GM12875 (cell line): Measurements from ENCODE around the gene PDXP.

ENCODE experiments used
- H3K4me3 ChIP-seq: one replicate; pipeline ENCODE4 v1.5.1; 2011; ENCODE audit warnings: low read depth, low read length, control low read depth
- CTCF ChIP-seq: IDR thresholded peaks from 2 replicates; pipeline ENCODE4 v1.5.1; 2011; ENCODE audit warnings: low read depth, mild to moderate bottlenecking, control low read depth, inconsistent platforms, low read length, moderate library complexity, borderline replicate concordance; ENCODE audit not compliant: insufficient read depth

PDXP gene

GRCh38 chr22:37675930-37676735 lies 17.6 kb downstream of the PDXP start:
- H3K4me3 ChIP-seq: peak overlapping the region; percentile 68
- TF ChIP-seq CTCF: no peak

DNA sequence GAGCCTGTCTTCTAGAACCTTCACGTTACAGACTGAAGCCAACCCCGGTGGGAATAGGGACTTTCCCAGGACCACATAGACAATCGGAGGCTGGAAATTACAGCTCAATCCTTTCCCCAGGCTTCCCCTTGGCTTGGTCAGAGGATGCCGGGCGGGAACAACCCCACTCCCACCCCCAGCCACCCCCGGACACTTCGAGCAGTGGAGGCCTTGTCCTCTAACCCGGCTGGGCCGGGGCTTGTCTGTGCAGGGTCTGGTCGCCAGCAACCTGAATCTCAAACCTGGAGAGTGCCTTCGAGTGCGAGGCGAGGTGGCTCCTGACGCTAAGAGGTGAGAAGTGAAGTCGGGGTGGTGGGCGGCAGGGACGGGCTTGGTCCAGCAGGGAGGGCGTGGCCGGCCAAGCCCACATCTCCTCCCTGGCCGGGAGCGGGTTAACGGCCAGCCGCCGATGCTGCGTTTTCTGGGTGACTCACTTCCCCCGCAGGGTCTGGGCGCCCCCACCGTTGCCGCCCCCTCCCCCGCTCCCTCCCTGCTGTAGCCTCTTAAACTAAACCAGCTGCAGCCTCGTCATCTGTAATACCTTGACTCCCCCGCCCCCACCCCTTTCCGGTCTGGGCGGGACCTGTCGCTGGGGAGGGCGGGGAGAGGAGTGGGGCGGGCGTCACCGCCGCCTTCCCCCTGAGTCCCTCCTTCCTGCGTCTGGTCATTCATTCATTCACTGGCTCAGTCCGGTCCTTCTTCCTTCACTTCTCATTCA lies 18.4 kb downstream of the PDXP start:
- peak overlapping the region; percentile 68 for H3K4me3 ChIP-seq

DNA sequence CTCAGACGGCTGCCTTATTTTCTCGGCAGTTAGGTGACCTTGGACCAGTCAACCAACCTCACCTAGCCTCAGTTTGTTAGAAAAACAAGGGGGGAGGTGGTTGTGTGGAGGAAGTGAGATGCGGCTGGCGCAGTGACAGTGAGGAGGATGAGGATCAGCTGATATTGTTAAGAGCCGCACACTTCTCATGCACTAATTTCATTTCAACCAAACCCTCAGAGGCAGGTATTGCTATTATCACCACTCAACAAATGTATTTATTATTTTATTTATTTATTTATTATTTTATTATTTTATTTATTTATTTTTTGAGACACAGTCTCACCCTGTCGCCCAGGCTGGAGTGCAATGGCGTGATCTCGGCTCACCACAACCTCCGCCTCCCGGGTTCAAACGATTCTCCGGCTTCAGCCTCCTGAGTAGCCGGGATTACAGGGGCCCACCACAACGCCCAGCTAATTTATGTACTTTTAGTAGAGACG lies 19.0 kb downstream of the PDXP start:
- peak overlapping the region; percentile 68 for H3K4me3 ChIP-seq
- no peak for TF ChIP-seq CTCF

More for the DNA sequence above, 18.4 kb downstream of the PDXP start:
- TF ChIP-seq CTCF: no peak

GRCh38 chr22:37678372-37678771 lies 19.8 kb downstream of the PDXP start:
- no peak for TF ChIP-seq CTCF
- H3K4me3 ChIP-seq: no peak overlapping the region

GRCh38 chr22:37679670-37680069 lies 21.1 kb downstream of the PDXP start:
- no peak for TF ChIP-seq CTCF
- no peak overlapping the region for H3K4me3 ChIP-seq

DNA sequence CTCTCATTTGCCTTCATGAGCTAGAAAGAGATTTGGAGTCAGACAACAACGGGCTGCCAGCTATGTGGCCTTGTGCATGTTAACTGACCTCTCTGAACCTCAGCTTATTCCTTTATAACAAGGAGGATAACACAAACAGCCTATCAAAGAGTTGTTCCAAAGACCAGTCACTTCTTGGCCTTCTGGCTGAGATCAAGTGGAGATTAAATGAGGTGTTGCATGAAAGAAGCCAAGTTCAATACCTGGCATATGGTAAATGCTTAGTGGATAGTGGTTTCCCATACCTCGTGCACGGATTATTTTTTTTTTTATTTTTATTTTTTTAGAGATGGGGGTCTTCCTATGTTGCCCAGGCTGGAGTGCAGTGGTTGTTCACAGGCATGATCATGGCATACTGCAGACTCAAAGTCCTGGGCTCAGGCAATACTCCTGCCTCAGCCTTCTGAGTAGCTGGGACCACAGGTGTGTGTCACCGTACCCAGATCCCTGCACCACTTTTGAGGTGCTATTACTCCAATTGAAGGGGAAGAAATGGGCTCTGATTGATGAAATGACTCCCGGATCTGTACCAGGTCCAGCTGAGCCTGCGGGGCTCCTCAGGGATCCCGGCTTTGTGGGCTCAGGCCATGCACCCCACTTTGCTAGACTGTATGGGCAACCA lies 21.8 kb downstream of the PDXP start:
- H3K4me3 ChIP-seq: no peak overlapping the region
- no peak for TF ChIP-seq CTCF
